NCI-H2171 (cell line): ENCODE measurements around the gene ZC2HC1B.
"Not testable (repeated sequence)": the region's sequence is repeated elsewhere in the genome, so short reads cannot be mapped to it uniquely, and the experiment has no call there.

ENCODE experiments used
- DNase-seq: peaks from one replicate; lab custom pipeline; 2025; lab: John Stamatoyannopoulos, UW

ZC2HC1B gene

DNA sequence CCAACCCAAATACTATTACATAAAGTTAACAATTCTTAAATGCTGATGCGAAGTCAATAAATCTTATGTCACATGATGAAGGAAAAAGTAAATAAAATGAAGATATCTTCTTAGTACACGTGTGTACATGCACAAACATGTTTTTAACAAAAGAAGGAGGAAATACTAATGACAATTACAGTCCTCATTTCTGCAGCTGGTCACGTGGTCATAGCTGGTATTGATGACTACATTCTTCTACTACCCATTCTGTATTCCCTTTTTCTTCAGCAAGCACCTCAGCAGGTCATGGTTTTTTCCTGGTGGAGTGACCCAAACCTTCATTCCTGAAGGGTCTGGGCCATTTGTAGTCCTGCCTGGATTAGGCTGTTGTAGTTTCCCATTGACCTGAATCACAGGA lies 4.5 kb downstream of the ZC2HC1B start:
- not testable (repeated sequence) for DNase-seq

DNA sequence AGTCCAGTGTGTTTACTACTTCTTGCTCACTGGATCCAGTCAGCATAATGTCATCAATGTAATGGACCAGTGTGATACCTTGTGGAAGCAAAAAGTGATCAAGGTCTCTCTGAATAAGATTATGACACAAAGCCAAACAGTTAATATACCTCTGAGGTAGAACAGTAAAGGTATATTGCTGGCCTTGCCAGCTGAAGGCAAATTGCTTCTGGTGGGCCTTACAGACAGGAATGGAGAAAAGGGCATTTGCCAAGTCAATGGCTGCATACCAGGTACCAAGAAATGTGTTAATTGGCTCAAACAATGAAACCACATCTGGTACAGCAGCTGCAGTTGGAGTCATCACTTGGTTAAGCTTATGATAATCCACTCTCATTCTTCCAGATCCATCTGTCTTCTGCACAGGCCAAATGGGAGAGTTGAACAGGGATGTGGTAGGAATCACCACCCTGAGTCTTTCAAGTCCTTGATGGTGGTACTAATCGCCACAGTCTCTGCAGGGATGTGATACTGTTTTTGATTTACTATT lies 7.0 kb downstream of the ZC2HC1B start:
- DNase-seq, result not testable (repeated sequence)

DNA sequence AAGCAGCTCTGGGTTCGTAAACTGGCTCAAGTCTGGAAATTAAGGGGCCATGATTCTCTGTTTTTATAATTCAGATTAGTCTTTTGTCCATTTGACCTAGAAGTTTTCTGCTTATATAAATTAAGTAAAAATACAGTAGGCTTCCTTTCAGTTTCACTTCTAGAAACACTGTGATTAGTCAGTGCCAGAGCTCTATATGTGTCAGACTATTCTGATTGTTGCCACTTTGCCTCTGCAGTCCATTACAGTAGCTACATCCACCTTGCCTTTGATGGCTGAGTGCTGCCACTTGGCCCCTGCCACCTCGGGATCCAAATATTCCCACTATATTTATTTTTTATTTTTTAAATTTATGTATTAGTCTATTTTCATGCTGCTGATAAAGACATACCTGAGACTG lies 7.9 kb downstream of the ZC2HC1B start:
- DNase-seq, result no peak

DNA sequence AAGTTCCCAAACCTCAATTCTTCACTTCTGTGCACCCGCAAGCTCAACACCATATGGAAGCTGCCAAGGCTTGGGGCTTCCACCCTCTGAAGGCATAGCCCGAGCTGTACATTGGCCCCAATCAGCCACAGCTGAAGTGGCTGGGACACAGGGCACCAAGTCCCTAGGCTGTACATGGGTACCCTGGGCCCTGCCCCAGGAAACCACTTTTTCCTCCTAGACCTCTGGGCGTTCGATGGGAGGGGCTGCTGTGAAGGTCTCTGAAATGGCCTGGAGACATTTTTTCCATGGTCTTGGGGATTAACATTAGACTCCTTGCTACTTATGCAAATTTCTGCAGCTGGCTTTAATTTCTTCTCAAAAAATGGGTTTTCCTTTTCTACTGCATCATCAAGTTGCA lies 9.3 kb downstream of the ZC2HC1B start:
- DNase-seq, result not testable (repeated sequence)

DNA sequence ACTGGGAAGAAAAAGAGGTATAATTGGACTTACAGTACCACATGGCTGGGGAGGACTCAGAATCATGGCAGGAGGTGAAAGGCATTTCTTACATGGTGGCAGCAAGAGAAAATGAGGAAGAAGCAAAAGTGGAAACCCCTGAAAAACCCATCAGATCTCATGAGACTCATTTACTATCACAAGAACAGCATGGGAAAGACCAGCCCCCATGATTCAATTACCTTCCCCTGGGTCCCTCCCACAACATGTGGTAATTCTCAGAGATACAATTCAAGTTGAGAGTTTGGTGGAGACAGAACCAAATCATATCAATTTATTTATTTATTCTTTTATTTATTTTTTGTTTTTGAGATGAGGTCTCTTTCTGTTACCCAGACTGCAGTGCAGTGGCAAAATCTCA lies 10.2 kb downstream of the ZC2HC1B start:
- DNase-seq, result not testable (repeated sequence)

DNA sequence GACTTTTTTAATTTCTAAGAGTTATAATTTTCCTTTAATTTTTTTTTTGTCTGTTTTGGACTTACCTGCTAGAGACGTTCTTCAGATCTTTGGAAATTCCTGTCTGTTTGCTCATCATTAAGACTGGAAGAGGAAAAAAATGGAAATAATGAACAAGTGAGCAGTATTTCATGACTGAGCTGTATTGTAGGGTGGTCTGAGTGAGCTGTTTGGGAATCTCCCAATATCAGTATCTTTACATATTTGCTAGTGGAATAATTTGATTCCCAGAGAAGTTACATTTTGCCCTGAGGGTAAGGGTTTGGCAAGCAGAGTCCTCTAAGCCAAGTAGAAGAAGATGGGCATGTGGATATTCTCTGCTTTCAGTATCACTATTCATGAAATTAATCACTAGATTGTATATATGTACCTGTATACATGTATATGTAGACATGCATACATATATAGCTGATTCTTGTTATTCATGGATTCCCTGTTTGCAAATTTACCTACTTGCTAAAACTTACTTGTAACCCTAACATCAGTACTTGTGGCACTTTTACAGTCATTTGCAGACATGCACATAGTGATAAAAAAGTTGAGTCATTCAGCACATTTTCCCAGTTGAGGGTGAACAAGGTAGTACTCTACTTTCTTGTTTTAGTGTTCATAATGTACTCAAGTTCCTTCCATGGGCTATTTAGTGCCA lies 13.5 kb downstream of the ZC2HC1B start:
- no peak for DNase-seq

DNA sequence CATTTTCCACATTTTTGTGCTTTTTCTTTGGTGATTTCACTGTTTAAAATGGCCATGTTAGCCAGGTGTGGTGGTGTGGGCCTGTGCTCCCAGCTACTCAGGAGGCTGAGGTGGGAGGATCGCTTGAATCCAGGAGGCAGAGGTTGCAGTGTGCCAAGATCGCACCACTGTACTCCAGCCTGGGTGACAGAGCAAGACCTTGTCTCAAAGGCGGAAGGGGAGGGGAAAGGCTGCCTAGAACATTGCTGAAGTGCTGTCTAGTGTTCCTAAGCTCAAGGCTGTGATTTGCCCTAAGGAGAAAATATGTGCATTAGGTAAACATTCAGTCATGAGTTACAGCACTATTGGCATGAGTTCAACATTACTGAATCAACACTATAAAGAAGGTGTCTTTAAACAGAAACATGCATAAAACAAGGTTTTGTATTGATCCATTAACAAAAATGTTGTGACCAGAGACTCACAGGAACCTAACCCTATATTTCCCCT lies 14.0 kb downstream of the ZC2HC1B start:
- no peak for DNase-seq

DNA sequence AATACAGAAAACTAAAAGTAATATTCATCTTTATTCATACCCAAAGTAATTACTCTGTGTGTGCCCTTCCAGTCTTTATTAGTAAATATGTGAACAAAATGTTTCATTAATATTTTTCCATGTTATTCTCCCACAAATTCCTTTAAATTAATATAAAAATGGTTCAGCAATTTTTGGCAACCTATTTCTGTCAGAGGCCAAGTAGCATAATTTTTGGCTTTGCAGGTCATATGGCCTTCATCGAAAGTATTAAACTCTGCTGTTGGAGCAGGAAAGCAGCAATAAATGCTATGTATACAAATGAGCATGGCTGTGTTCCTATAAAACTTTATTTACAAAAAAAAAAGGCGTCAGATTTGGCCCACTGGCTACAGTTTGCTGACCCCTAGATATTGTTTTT lies 16.1 kb downstream of the ZC2HC1B start:
- no peak for DNase-seq

DNA sequence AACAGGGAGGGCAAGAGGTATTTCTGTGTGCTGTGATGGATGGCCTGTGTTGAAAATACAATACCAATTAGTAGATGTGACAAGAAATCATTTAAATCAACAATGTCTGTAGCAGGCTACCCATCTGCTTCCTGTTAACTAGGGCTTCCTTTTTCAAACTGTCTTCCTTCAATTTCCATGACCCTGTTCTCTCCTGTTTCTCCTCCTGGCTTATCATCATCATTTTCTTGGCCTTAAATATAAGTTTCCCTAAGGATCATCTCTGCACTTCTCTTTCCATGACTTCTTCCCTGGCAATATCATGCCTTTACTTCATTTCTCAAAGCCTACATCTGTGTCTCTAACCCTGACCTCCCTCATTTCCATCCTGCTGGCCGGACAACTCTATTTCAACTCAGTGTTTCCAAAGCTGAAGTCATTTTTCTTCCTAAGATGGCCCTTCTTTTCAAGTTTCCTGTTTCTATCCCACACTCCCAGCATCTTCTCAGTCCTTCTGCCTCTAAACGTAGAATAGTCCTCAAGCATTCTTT lies 18.2 kb downstream of the ZC2HC1B start:
- no peak for DNase-seq

DNA sequence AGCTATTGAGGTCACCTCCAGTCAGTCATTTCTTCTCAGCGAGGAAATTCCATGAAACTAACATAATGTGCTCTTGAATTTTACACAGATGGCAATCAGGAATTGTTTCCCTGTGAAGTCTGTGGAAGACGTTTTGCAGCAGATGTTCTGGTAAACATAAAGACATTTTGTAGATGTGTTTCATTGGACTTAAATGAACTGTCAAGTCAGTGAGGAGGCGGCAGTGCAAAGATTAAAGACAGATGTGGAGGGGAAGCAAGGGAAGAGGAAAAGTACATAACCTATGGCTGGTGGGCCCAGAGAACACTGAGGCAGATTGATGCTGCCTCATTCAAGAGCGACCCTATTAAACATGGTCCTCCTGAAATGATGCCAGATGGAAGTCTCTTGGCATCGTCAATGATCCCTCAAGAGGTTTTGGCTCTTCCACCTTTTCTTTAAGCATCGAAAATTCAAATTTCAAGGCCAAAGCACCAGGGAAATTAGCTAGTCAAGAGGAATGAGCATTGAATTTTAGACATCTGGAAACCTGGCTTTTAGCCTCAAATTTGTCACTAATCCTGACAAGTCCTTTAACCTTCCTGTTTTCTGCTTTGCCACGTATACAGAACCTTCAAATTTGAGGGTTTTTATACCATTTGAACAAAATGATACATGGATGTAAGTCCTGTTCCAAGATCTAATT lies 20.1 kb downstream of the ZC2HC1B start:
- no peak for DNase-seq

DNA sequence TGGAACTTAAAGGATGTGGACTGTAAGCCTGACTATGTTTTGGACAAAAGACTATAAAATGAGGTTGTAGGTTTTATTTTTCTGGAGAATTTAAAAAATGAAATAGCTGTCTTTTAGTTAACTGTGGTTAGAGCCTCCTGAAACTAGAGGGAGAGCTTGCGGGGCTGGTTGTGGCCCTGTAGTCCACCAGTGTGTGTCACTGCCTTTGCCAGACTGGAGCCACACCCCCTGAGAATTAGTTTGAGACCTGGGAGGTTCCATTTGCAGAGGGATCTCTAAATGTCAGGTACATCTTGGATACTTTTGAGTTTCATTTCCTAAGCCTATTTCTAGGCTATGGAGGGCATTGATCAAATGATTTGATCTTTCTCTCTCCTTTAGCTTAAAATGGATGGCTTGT lies 20.8 kb downstream of the ZC2HC1B start:
- no peak for DNase-seq

DNA sequence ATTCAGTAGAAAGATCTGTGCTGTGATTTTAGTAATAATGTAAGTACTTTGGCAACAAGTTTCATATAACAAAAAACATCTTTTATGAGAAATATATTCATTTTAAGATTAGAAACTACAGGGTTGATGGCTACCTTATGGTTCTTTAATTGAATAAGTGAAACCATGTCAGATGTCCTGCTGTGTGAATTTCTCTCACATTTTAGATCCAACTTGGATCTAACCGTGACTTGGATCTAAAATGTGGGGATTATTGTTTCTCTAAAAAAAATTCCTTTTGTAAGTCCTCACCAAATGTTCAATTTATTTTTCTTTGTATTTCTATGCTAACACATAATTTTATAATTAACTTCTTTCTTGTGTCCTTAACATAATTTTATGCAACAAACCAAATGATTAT lies 30.4 kb downstream of the ZC2HC1B start:
- no peak for DNase-seq

DNA sequence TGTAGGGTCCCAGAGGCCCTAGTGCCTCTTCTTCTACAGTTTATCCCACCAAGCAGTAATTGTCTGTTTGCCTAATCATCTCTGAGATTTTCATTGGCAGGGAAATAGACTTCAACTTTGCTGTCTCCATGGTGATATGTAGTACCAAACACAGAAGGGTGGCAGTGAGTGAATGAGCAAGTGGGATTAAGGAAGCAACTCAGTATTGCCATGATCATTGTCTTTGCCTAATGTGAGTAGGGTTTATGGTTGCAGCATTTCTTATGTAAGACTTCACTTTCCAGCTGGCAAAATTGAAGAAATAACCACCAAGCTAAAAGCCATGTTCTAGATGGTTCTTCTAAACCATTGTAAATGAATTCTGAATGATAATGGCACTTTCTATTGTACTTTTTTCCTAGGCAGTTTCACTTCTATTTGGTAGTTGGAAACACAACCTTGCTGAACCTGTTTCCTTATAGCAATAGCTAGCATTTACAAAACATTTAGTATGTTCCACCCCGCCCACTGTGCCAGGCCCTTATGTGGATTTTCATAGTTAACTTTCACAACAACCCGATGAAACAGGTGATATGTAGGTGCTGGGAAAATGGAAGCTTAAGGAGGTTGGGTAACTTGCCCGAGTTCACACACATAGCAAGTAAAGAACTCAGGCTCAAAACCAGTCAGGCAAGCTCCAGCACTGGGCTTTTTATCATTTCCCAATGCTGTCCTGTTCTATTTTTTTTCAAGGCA lies 32.0 kb downstream of the ZC2HC1B start:
- DNase-seq, result no peak

DNA sequence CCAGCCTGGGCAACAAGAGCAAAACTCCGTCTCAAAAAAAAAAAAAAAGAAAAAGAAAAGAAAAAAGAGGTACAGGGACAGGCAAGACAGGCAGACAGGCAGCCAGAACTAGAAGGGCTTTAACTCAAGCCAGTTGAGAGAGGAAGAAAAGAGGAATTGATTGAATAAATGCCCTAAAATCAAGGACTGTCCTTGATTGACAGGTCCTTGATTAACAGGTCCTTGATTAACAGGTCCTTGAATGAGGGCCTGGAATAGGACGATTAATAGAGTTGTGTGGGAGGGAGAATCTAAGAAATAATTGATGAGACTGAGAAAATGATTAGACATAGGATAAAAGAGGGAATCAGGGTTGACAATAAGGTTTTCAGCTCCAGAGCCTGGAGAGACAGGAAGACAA lies 36.1 kb downstream of the ZC2HC1B start:
- DNase-seq, result no peak

DNA sequence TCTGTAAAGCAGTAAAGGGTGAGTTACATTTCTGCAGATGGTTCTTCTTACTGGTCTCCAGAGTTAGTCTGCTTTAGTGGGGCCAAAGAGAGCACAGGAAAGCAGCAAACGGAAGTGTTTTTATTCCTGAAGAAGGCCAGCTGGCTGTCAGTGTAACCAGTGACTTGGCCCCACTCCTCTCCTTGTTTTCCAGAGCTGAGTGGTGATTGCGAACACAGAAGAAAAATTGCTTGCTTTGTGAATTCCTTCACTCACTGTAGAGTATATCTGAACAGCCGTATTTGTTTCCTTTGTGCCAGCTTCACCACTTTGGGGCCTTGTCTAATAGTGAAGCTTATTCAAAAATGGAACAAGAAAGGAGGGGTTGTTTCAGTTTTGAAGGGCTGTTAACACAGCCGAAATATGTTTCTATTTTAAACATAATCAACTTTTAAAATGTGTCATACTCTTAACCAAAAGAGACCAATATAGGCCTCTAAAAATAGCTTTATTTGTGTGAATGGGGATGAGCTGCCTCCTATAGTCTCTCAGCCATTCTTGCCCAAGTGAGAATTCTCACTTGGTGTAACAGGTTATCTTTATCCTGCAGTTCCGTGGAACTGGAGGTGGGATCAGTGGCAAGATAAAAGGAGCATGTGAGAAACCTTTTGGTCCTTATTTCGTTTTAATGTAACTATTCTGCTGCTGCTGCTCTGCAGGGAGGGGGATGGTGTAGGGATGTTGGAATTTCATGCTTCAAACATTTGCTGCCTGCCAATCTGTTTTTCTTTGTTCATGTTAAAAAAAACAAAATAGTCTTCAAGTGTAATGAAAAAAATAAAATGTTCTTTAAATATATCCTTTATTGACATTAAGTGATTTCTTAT lies 37.8 kb downstream of the ZC2HC1B start:
- DNase-seq, result no peak

DNA sequence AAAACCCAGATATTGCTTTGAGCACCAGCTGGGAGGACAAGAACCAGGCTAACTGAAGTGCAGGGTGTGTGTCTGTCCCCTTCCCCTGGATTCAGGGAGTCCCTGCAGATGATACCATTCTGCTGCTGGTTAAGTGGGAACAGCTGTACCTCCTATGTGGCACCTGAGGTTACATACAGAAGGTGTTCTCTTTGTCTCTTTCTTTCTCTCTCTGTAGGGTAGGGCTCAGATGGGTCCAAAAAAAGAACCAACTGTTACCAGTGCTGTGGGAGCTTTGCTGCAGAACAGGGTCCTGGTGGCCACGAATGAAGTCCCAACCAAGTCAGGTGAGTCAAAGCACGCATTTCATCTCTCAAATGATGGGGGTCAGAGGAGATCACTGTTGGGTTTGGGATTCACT lies 38.6 kb downstream of the ZC2HC1B start:
- no peak for DNase-seq

DNA sequence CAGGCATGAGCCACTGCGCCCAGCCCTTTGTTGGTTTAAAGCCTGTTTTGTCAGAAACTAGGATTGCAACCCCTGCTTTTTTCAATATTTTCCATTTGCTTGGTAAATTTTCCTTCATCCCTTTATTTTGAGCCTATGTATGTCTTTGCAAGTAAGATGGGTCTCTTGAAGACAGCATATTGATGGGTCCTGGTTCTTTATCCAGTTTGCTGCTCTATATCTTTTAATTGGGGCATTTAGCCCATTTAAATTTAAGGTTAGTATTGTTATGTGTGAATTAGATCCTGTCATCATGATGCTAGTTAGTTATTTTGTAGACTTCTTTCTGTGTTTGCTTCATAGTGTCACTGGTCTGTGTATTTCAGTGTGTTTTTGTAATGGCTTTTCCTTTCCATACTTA lies 46.8 kb downstream of the ZC2HC1B start:
- DNase-seq, result no peak

DNA sequence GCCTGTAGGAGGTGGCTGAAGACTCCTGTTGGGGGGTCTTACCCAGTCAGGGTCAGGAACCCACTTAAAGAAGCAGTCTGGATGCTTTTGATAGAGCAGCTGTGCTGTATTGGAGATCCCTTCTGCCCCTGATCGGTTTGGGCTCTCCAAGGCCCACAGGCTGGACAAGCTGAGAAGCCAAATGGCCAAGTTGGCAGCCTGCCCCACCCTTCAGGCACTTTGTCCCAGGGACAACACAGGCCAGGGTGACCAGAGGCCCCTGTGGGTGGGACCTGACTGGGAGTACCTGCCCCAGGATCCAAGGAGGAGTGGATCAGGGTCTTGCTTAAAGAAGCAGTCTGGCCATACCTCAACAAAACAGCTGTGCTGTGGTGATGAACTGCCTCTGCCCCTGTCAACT lies 48.4 kb downstream of the ZC2HC1B start:
- no peak for DNase-seq

DNA sequence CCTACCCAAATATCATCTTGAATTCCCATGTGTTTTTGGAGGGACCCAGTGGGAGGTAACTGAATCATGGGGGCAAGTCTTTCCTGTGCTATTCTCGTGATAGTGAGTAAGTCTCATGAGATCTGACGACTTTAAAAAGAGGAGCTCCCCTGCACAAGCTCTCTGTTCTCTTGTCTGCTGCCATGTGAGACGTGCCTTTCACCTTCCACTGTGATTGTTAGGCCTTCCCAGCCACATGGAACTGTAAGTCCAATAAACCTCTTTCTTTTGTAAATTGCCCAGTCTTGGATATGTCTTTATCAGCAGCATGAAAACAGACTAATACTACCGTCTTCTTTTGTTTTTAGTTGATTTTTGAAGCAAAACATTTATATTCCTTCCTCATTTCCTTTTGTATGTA lies 52.8 kb downstream of the ZC2HC1B start:
- DNase-seq, result not testable (repeated sequence)

DNA sequence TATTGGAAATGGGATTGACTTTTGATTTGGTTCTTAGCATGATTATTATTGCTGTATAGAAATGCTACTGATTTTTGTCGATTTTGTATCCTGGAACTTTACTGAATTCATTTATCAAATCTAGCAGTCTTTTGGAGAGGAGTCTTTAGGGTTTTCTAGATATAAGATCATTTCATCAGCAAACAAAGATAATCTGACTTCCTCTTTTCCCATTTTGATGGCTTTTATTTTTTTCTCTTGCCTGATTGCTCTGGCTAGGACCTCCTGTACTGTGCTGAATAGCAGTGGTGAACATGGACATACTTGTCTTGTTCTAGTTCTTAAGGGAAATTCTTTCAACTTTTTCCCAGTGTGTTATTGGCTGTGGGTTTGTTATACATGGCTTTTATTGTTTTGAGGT lies 64.6 kb downstream of the ZC2HC1B start:
- DNase-seq, result no peak

DNA sequence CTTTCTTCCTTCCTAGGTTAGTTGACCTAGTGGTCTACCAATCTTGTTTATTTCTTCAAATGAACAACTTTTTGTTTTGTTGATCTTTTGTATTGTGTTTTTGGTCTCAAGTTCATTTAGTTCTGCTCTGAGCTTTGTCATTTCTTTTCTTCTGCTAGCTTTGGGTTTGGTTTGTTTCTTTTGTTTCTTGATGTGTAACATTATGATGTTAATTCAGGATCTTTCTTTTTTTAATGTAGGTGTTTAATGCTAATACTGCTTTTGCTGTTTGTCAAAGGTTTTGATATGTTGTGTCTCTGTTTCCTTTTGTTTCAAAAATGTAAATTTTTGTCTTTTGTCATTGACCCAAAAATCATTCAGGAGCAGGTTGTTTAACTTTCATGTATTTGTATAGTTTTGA lies 65.7 kb downstream of the ZC2HC1B start:
- no peak for DNase-seq

DNA sequence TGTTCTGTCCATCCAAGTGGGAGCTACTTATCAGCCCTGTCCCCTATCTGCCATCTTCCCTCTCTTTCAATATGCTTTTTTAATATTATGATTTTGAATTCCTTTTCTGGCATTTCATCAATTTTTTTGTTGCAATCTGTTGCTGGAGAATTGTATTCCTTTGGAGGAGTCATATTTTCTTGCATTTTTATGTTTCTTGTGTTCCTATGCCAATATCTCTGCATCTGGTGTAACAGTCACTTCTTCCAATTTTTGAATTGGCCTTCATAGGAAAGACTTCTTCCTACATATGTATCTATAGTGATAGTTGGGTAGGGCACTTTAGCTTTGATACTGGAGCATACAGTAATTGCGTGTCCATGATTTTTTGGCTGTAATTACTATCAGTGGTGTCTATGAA lies 70.1 kb downstream of the ZC2HC1B start:
- DNase-seq, result no peak
